ENCODE data around the gene THEMIS.

- TF ChIP-seq POLR2AphosphoS5 (IDR thresholded peaks at IDR 0.05) (no peak), POLR2A (IDR thresholded peaks at IDR 0.05) (no peak)
- TF ChIP-seq, protein P1, sequence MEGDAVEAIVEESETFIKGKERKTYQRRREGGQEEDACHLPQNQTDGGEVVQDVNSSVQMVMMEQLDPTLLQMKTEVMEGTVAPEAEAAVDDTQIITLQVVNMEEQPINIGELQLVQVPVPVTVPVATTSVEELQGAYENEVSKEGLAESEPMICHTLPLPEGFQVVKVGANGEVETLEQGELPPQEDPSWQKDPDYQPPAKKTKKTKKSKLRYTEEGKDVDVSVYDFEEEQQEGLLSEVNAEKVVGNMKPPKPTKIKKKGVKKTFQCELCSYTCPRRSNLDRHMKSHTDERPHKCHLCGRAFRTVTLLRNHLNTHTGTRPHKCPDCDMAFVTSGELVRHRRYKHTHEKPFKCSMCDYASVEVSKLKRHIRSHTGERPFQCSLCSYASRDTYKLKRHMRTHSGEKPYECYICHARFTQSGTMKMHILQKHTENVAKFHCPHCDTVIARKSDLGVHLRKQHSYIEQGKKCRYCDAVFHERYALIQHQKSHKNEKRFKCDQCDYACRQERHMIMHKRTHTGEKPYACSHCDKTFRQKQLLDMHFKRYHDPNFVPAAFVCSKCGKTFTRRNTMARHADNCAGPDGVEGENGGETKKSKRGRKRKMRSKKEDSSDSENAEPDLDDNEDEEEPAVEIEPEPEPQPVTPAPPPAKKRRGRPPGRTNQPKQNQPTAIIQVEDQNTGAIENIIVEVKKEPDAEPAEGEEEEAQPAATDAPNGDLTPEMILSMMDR (IDR thresholded peaks at IDR 0.05), result no peak
Measured at GRCh38 chr6:127695108-127695507, 205.8 kb downstream of the THEMIS start.

All from suprapubic skin (tissue), 4 donors.